Measurements from ENCODE around the gene GPC6. TPM values are rescaled to one million over a fixed set of nuclear protein-coding genes. Genes with fewer than 3 reads are reported as not detected.

GPC6 gene
- total RNA-seq, 2 experiments from 2014 or later: not detected

- intact Hi-C loops (cut with micrococcal nuclease): no loop called here
- H3K4me1 Mint-ChIP-seq (ENCODE audit: low read depth): peaks cover 7% of the 10 kb centered on the region
- no peaks in the 10 kb centered on the region for H3K9me3 Mint-ChIP-seq
- H3K36me3 Mint-ChIP-seq: no peaks in the 10 kb centered on the region
- peaks cover 27% of the 10 kb centered on the region for H3K27me3 Mint-ChIP-seq
- H3K4me3 Mint-ChIP-seq: no peak overlapping the region
- no peak for DNase-seq
- no peak overlapping the region for H3K27ac Mint-ChIP-seq
- ChIA-PET CTCF (no interaction called here), POLR2A (no interaction called here)
Observed at GRCh38 chr13:93797463-93797862, 570.9 kb downstream of the GPC6 start.

DNA sequence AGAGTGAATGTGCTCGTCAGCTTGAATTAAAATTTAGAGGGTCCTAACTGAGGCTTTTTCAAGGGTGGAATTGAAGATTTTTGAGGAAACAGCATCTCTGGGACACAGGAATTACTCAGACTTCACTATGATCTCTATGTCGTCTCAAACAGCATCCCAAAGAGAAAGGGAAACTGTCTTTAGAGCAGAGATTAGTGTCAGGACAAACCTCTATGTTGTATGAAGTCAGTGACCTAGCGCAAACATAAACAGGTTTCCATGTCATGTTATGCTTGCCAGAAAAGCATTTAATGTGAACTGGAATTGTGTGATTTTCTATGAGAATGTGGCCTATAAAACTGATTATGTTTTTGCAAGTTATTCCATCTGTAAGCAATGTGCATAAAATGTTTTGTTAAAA, 573.7 kb downstream of the GPC6 start:
- Mint-ChIP-seq H3K4me3 (no peak overlapping the region), H3K27ac (no peak overlapping the region), H3K4me1 (ENCODE audit: low read depth) (no peaks in the 10 kb centered on the region), H3K36me3 (no peaks in the 10 kb centered on the region), H3K27me3 (peaks cover 26% of the 10 kb centered on the region), H3K9me3 (no peaks in the 10 kb centered on the region)
- ChIA-PET CTCF (no interaction called here), POLR2A (no interaction called here)
- intact Hi-C loops (cut with micrococcal nuclease): no loop called here
- no peak for DNase-seq

GRCh38 chr13:93805736-93806135, 579.1 kb downstream of the GPC6 start:
- Mint-ChIP-seq H3K27ac (no peak overlapping the region), H3K36me3 (no peaks in the 10 kb centered on the region), H3K27me3 (peaks cover 20% of the 10 kb centered on the region), H3K9me3 (no peaks in the 10 kb centered on the region), H3K4me1 (ENCODE audit: low read depth) (no peaks in the 10 kb centered on the region), H3K4me3 (no peak overlapping the region)
- intact Hi-C loops (cut with micrococcal nuclease): no loop called here
- CTCF ChIA-PET: no interaction called here
- POLR2A ChIA-PET: no interaction called here
- no peak for DNase-seq

- Mint-ChIP-seq H3K27ac (no peak overlapping the region), H3K4me1 (ENCODE audit: low read depth) (no peaks in the 10 kb centered on the region), H3K36me3 (no peaks in the 10 kb centered on the region), H3K9me3 (no peaks in the 10 kb centered on the region), H3K27me3 (peaks cover 20% of the 10 kb centered on the region), H3K4me3 (no peak overlapping the region)
- DNase-seq: no peak
- intact Hi-C loops (cut with micrococcal nuclease): no loop called here
- POLR2A ChIA-PET: no interaction called here
- CTCF ChIA-PET: no interaction called here
Observed at GRCh38 chr13:93806861-93807260, 580.3 kb downstream of the GPC6 start.

DNA sequence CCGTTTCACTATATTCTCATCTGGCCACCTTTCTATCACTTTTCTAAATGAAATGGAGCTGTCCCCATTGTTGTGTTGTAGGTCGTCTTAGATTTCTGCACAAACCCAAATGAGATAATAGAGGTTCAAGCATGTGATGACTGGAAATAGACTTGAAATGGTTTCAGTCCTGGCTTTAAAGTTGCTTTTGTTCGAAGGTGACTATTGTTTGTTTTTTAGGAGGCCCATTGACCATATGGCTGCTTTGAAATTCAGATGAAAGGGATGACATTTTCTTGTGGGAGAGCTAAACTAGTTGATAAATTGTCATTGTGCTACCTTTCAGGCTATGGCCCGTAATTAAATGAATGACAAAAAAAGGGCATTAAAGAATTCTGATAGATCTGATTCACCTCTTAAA, 583.7 kb downstream of the GPC6 start:
- no peaks in the 10 kb centered on the region for H3K36me3 Mint-ChIP-seq
- ChIA-PET POLR2A (no interaction called here), CTCF (no interaction called here)
- no peak overlapping the region for H3K4me3 Mint-ChIP-seq
- H3K27ac Mint-ChIP-seq: no peak overlapping the region
- peaks cover 14% of the 10 kb centered on the region for H3K27me3 Mint-ChIP-seq
- no peak for DNase-seq
- intact Hi-C loops (cut with micrococcal nuclease): no loop called here
- H3K4me1 Mint-ChIP-seq (ENCODE audit: low read depth): no peaks in the 10 kb centered on the region
- H3K9me3 Mint-ChIP-seq: no peaks in the 10 kb centered on the region

DNA sequence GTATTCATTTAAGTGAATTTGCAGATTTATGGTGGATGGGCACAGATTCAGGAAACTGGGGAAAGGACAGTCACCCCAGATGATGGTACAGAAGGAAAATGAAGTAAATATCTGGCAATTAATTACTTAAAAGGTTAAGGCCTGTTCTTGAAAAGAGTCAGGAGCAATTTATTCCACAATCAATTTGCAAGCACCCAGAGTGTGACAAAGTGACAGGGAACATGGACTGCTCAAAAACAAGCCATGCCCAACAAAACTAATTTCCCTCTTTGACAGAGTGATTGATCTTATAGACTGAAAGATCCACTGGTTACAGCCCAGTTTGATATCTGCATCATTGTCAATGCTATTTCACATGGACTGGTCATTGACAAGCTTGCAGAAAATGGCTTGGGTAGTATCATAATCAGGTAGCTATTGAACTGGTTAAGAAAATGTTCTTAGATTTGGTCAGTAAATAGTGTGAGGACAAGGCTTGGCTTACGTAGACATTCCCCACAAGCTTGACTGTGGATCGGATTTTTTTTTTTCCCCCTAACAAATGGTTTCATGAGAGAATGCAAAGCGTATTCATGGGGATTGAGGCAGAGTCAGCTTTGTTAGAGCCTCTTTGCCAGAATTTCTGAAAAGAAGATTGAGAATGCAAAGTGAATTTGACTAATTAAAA, 584.6 kb downstream of the GPC6 start:
- no peak for DNase-seq
- CTCF ChIA-PET: no interaction called here
- POLR2A ChIA-PET: no interaction called here
- Mint-ChIP-seq H3K9me3 (no peaks in the 10 kb centered on the region), H3K27me3 (peaks cover 14% of the 10 kb centered on the region), H3K4me1 (ENCODE audit: low read depth) (no peaks in the 10 kb centered on the region), H3K4me3 (no peak overlapping the region), H3K27ac (no peak overlapping the region), H3K36me3 (no peaks in the 10 kb centered on the region)
- intact Hi-C loops (cut with micrococcal nuclease): no loop called here

DNA sequence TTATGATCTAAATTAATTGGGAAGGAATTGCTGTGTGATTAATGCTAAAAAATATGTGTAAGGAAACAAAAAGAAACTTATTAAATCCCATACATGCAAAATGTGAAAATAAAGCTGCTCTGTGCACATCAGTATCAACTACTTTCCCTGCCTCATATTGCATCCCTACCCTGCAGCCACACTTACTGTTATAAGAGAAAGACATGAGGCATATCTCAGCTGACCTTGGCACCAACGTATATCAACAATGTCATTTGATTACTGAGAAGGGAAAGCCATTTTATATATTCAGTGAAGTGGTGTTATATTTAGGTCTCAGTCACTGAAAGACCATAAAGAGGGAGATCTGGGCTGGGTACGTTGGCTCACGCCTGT, 585.1 kb downstream of the GPC6 start:
- ChIA-PET CTCF (no interaction called here), POLR2A (no interaction called here)
- H3K4me1 Mint-ChIP-seq (ENCODE audit: low read depth): no peaks in the 10 kb centered on the region
- H3K36me3 Mint-ChIP-seq: no peaks in the 10 kb centered on the region
- no peaks in the 10 kb centered on the region for H3K9me3 Mint-ChIP-seq
- intact Hi-C loops (cut with micrococcal nuclease): no loop called here
- no peak for DNase-seq
- H3K27ac Mint-ChIP-seq: no peak overlapping the region
- peaks cover 16% of the 10 kb centered on the region for H3K27me3 Mint-ChIP-seq
- H3K4me3 Mint-ChIP-seq: no peak overlapping the region

- DNase-seq: no peak
- no peaks in the 10 kb centered on the region for H3K36me3 Mint-ChIP-seq
- ChIA-PET CTCF (no interaction called here), POLR2A (no interaction called here)
- no peak overlapping the region for H3K4me3 Mint-ChIP-seq
- H3K9me3 Mint-ChIP-seq: no peaks in the 10 kb centered on the region
- H3K27me3 Mint-ChIP-seq: peaks cover 10% of the 10 kb centered on the region
- intact Hi-C loops (cut with micrococcal nuclease): no loop called here
- no peak overlapping the region for H3K27ac Mint-ChIP-seq
- no peaks in the 10 kb centered on the region for H3K4me1 Mint-ChIP-seq (ENCODE audit: low read depth)
Observed at GRCh38 chr13:93814658-93815057, 588.1 kb downstream of the GPC6 start.

GRCh38 chr13:93818345-93818744, 591.7 kb downstream of the GPC6 start:
- no peak for DNase-seq
- Mint-ChIP-seq H3K4me1 (ENCODE audit: low read depth) (no peaks in the 10 kb centered on the region), H3K27ac (no peak overlapping the region), H3K9me3 (no peaks in the 10 kb centered on the region), H3K4me3 (no peak overlapping the region), H3K36me3 (no peaks in the 10 kb centered on the region), H3K27me3 (peaks cover 1% of the 10 kb centered on the region)
- intact Hi-C loops (cut with micrococcal nuclease): no loop called here
- ChIA-PET POLR2A (no interaction called here), CTCF (no interaction called here)

DNA sequence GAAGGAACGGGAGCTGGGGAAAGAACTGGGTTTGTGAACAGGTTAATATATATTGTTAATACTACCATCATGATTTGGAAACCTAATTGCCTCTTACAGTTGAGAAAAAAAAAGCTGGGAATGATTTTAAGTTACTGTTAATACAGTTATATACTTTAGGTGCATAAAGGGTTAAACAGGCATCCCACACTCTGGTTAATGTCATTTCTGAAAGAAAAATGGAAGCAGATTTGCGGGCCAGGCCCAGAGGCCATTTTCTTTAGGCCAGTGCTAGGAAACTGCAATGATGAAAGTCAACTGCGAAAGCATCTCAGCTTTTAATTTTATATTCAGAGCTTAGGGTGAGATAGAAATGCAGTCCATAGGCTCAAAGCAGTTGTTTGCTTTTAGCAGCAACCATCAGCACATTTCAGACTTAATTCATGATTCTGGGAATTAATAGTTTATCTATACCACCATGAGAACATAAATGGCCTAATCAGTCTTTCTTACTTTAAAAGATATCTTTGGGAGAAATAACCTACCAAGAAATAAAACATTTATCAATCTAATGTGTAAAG, 592.8 kb downstream of the GPC6 start:
- ChIA-PET CTCF (no interaction called here), POLR2A (no interaction called here)
- intact Hi-C loops (cut with micrococcal nuclease): no loop called here
- Mint-ChIP-seq H3K27me3 (peaks cover 1% of the 10 kb centered on the region), H3K4me3 (no peak overlapping the region), H3K9me3 (no peaks in the 10 kb centered on the region), H3K36me3 (no peaks in the 10 kb centered on the region), H3K4me1 (ENCODE audit: low read depth) (no peaks in the 10 kb centered on the region), H3K27ac (no peak overlapping the region)
- no peak for DNase-seq

- POLR2A ChIA-PET: no interaction called here
- Mint-ChIP-seq H3K27ac (no peak overlapping the region), H3K4me1 (ENCODE audit: low read depth) (no peaks in the 10 kb centered on the region), H3K9me3 (no peaks in the 10 kb centered on the region), H3K27me3 (no peaks in the 10 kb centered on the region), H3K4me3 (no peak overlapping the region), H3K36me3 (no peaks in the 10 kb centered on the region)
- intact Hi-C loops (cut with micrococcal nuclease): no loop called here
- CTCF ChIA-PET: no interaction called here
- no peak for DNase-seq
Observed at GRCh38 chr13:93824286-93824685, 597.7 kb downstream of the GPC6 start.

- no peaks in the 10 kb centered on the region for H3K4me1 Mint-ChIP-seq (ENCODE audit: low read depth)
- H3K9me3 Mint-ChIP-seq: no peaks in the 10 kb centered on the region
- H3K4me3 Mint-ChIP-seq: no peak overlapping the region
- no peak for DNase-seq
- intact Hi-C loops (cut with micrococcal nuclease): no loop called here
- ChIA-PET POLR2A (no interaction called here), CTCF (no interaction called here)
- H3K36me3 Mint-ChIP-seq: no peaks in the 10 kb centered on the region
- H3K27ac Mint-ChIP-seq: no peak overlapping the region
- H3K27me3 Mint-ChIP-seq: peaks cover 4% of the 10 kb centered on the region
Observed at GRCh38 chr13:93834051-93834450, 607.4 kb downstream of the GPC6 start.

- no peak overlapping the region for H3K27ac Mint-ChIP-seq
- no peaks in the 10 kb centered on the region for H3K9me3 Mint-ChIP-seq
- DNase-seq: no peak
- H3K36me3 Mint-ChIP-seq: no peaks in the 10 kb centered on the region
- ChIA-PET POLR2A (no interaction called here), CTCF (no interaction called here)
- H3K4me1 Mint-ChIP-seq (ENCODE audit: low read depth): no peaks in the 10 kb centered on the region
- intact Hi-C loops (cut with micrococcal nuclease): no loop called here
- H3K27me3 Mint-ChIP-seq: peaks cover 4% of the 10 kb centered on the region
- no peak overlapping the region for H3K4me3 Mint-ChIP-seq
Observed at GRCh38 chr13:93843082-93843481, 616.5 kb downstream of the GPC6 start.
